WERI-Rb-1 (cell line): Measurements from ENCODE around the gene POLDIP3.

Experiments
- DNase-seq: peaks from one replicate; pipeline ENCODE4 v3.0.0-alpha.2; 2020
- H3K27ac ChIP-seq: fragments of 250-450 bp; sonication (Bioruptor Pico); 2 replicates; pipeline ENCODE4 v1.5.1; 2020; ENCODE audit warnings: mild to moderate bottlenecking, moderate library complexity
- H3K27me3 ChIP-seq: fragments of 250-450 bp; sonication (Bioruptor Pico); 2 replicates; pipeline ENCODE4 v1.5.1; 2021; ENCODE audit warnings: mild to moderate bottlenecking, low read depth, moderate library complexity; ENCODE audit not compliant: insufficient read depth, severe bottlenecking
- H3K36me3 ChIP-seq: fragments of 250-450 bp; sonication (Bioruptor Pico); 2 replicates; pipeline ENCODE4 v1.5.1; 2020; ENCODE audit warnings: mild to moderate bottlenecking, moderate library complexity
- H3K4me3 ChIP-seq: 2 replicates; pipeline ENCODE4 v1.5.1; 2011; ENCODE audit warnings: low read depth, mild to moderate bottlenecking, control low read depth, low read length
- H3K9me3 ChIP-seq: fragments of 250-450 bp; sonication (Bioruptor Pico); 2 replicates; pipeline ENCODE4 v1.5.1; 2021; ENCODE audit warnings: mild to moderate bottlenecking, moderate library complexity; ENCODE audit not compliant: severe bottlenecking
- TF ChIP-seq, protein P1 (sequence below): IDR thresholded peaks from 2 replicates; pipeline ENCODE4 v1.5.1; 2011; ENCODE audit warnings: low read depth, mild to moderate bottlenecking, control low read depth, inconsistent platforms, low read length

The POLDIP3 gene

DNA sequence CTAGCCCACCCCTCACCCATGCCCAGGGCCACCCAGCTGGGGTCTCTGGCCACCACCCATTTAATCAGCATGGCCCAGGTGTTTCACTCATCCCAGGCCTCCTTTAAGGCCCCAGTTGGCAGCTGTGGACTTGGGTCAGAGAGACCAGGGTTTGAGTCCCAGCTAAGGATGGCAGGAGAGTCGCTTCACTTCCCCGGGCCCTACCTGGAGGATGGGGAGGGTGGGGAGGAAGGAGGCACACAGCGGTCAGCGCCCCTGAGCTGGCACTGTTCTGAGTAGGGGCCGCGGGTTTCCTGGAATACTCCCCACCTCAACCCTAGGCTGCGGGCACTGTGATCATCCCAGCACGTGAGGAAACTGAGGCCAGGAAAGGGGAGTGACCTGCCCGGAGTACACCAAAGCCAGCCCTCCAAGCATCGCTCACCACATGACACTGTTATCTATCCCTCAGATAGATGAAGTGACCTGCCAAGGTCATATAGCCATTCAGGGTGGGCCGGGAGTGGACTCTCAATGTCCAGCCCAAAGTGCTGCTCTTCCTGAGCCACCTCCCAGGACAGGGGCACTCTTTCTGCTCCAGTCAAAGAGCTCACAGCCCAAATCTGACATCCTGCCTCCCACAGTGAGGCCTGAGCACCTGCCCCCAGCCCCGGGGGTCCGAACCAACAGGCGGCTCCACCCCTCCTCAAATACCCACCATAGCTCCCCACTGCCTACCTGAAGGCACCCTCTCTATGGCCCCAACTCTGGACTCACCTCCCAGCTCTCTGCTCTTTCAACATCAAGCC is 29.1 kb upstream of the POLDIP3 start:
- no peak overlapping the region for H3K27ac ChIP-seq
- no peak for DNase-seq
- no peaks in the 10 kb centered on the region for H3K9me3 ChIP-seq
- no peaks in the 10 kb centered on the region for H3K27me3 ChIP-seq
- H3K36me3 ChIP-seq = no peaks in the 10 kb centered on the region; the same call in 1 of the 2 replicates
- TF ChIP-seq, protein P1, sequence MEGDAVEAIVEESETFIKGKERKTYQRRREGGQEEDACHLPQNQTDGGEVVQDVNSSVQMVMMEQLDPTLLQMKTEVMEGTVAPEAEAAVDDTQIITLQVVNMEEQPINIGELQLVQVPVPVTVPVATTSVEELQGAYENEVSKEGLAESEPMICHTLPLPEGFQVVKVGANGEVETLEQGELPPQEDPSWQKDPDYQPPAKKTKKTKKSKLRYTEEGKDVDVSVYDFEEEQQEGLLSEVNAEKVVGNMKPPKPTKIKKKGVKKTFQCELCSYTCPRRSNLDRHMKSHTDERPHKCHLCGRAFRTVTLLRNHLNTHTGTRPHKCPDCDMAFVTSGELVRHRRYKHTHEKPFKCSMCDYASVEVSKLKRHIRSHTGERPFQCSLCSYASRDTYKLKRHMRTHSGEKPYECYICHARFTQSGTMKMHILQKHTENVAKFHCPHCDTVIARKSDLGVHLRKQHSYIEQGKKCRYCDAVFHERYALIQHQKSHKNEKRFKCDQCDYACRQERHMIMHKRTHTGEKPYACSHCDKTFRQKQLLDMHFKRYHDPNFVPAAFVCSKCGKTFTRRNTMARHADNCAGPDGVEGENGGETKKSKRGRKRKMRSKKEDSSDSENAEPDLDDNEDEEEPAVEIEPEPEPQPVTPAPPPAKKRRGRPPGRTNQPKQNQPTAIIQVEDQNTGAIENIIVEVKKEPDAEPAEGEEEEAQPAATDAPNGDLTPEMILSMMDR = no peak
- H3K4me3 ChIP-seq = no peak overlapping the region

DNA sequence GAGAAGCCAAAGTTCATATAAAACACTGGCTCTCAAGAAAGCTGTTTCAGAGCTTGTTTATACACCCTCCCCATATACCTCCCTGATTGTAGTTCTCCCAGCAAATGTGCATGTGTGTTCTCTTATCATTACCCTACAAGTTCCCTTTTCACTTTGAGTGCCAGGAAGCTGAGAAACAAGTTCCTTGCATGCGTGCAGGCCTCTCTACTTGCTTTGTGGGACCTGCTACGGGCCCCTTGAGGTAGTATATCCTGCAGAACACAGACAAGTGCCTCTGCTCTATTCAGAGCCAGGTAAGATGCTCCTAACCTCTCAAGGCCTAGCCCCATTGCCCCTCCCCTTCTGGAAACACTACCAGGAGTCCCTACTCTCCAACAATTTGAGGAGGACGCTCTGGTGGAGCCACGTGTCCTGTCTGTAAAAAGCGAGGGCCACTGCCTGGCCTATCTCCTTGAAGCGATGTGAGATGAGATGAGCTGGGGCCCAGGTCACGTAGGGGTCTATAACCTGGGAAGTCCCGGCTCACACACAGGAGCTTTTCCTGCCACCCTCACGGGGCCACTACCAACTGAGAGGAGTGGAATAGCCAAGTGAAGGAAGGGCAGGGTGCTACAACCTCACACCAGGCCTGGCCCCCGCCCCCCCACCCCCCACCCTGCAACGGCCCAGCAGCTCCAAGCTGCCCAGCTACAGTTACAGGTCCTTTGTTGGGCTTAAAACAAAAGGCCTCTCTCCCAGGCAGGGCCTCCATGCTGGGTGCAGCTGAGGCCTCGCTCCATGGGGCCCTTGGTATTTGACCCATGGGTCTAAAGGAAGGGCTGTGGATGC is 28.3 kb upstream of the POLDIP3 start:
- Histone ChIP-seq H3K27ac (no peak overlapping the region), H3K4me3 (no peak overlapping the region), H3K36me3 (no peaks in the 10 kb centered on the region; the same call in 1 of the 2 replicates), H3K9me3 (no peaks in the 10 kb centered on the region), H3K27me3 (no peaks in the 10 kb centered on the region)
- TF ChIP-seq, protein P1 = no peak
- DNase-seq = no peak

DNA sequence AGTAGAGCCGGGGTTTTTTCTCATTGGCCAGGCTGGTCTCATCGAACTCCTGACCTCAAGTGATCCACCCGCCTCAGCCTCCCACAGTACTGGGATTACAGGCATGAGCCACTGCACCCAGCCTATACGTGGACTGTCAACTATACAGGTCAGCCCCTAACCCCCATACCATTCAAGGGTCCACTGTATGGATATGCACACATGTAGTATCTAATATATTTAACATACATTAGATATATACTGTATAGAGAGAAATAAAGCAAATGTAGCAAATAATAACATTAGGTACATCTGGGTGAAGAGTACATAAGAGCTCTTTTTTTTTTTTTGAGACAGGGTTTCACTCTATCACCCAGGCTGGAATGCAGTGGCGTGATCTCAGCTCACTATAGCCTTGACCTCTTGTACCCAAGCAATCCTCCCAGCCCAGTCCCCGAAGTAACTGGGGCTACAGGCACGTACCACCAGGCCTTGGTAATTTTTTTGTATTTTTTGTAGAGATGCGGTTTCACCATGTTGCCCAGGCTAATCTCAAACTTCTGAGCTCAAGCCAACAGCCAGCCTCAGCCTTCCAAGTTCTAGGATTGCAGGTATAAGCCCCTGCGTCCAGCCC is 27.2 kb upstream of the POLDIP3 start:
- H3K36me3 ChIP-seq = no peaks in the 10 kb centered on the region; the same call in 1 of the 2 replicates
- no peak overlapping the region for H3K27ac ChIP-seq
- H3K4me3 ChIP-seq = no peak overlapping the region
- no peaks in the 10 kb centered on the region for H3K27me3 ChIP-seq
- H3K9me3 ChIP-seq = no peaks in the 10 kb centered on the region
- TF ChIP-seq, protein P1 = no peak
- no peak for DNase-seq

DNA sequence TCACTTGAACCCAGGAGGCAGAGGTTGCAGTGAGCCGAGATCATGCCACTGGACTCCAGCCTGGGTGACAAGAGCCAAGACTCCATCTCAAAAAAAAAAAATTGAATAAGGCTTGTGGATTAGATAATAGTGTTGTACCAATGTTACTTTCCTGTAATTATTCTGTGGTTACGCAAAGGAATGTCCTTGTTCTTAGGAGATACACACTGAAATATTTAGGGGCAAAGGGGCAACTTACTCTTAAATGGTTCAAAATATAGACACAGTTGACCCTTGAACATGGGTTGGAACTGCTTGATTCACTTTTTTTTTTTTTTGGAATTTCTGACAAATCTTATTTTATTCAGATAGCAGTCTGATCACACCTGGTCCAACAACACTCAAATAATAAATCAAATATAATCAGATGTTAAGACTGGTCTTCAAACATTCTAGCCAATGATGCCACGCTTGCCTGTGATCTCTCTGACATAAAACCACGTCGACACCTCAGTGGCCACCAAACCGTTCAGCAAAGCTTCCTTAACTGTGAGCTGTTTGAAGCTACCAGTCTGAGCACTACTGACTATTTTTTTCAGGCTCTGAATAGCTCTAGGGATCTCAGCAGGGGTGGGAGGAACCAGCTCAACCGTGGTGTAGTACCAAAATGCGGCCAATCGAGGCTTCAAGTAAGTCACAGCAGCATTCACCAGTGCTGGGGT is 25.0 kb upstream of the POLDIP3 start:
- Histone ChIP-seq H3K27ac (no peak overlapping the region), H3K27me3 (no peaks in the 10 kb centered on the region), H3K9me3 (no peaks in the 10 kb centered on the region), H3K4me3 (no peak overlapping the region), H3K36me3 (peaks cover 17% of the 10 kb centered on the region)
- DNase-seq = no peak
- TF ChIP-seq, protein P1 = no peak

DNA sequence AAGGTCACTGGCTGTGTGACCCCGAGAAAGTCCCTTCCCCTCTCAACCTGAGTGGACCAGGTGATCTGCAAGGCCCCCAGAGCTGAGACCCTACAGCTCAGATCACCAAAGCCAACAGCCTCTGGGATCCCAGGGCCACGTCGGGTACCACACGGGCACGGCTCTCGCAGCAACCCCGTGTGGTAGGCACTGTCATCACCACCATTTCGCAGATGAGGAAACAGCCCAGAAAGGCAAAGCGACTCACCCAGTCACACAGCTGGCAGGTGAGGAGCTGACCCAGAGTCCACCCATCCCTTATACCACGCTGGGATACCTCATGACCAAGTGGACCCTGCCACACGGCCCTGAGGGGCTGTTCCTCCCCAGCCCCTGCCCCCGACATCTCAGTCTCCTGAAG is 22.9 kb upstream of the POLDIP3 start:
- no peak overlapping the region for H3K27ac ChIP-seq

More for the DNA sequence above, 22.9 kb upstream of the POLDIP3 start:
- no peaks in the 10 kb centered on the region for H3K9me3 ChIP-seq
- TF ChIP-seq, protein P1 = no peak
- no peak overlapping the region for H3K4me3 ChIP-seq
- peaks cover 30% of the 10 kb centered on the region for H3K36me3 ChIP-seq
- no peaks in the 10 kb centered on the region for H3K27me3 ChIP-seq
- no peak for DNase-seq
